H1 (cell line): Measurements from ENCODE around the gene R3HDM2. TPM values are rescaled to one million over a fixed set of nuclear protein-coding genes. Genes with fewer than 3 reads are reported as not detected.

ENCODE experiments used
- CTCF ChIA-PET: fragments of 300-600 bp; sonication (Branson Sonifier 250); formaldehyde crosslinking; loops from one replicate; lab custom pipeline; 2021; ENCODE audit not compliant: partially characterized antibody; lab: Charles Lee
- POLR2A ChIA-PET: fragments of 300-600 bp; sonication (Branson Sonifier 250); formaldehyde crosslinking; loops from one replicate; lab custom pipeline; 2021; ENCODE audit warnings: inconsistent platforms; ENCODE audit not compliant: partially characterized antibody; lab: Charles Lee
- DNase-seq, 2 experiments: peaks; one replicate each; pipeline versions ENCODE4 v3.0.0 to v3.0.0-alpha.2; 2010 to 2022; ENCODE audit warnings: low spot score in 2 of 2, low read depth in 1 of 2, mixed read lengths in 1 of 2
- FAIRE-seq: peaks from 2 replicates; lab custom pipeline; 2011; peaks lifted over from hg19 to GRCh38; lab: Jason Lieb, UNC
- H2AFZ ChIP-seq: 2 replicates; pipeline ENCODE4 v1.8.1; 2012; ENCODE audit warnings: low read length, inconsistent platforms
- H2AK5ac ChIP-seq: 2 replicates; pipeline ENCODE4 v1.6.1; 2013; ENCODE audit warnings: low read depth, low read length
- H2BK120ac ChIP-seq: replicated peaks from 2 replicates; pipeline ENCODE3; 2013; ENCODE audit warnings: low read depth, low read length, inconsistent platforms
- H2BK12ac ChIP-seq: 2 replicates; pipeline ENCODE4 v1.6.1; 2013; ENCODE audit warnings: low read depth, low read length
- H2BK15ac ChIP-seq: 2 replicates; pipeline ENCODE4 v1.6.1; 2013; ENCODE audit warnings: low read length
- H2BK20ac ChIP-seq: 2 replicates; pipeline ENCODE4 v1.6.1; 2013; ENCODE audit warnings: low read length
- H2BK5ac ChIP-seq: 2 replicates; pipeline ENCODE4 v1.6.1; 2013; ENCODE audit warnings: low read depth, low read length
- H3K14ac ChIP-seq: 2 replicates; pipeline ENCODE4 v1.6.1; 2013; ENCODE audit warnings: inconsistent platforms; ENCODE audit not compliant: insufficient read length
- H3K18ac ChIP-seq: 2 replicates; pipeline ENCODE4 v1.6.1; 2013; ENCODE audit warnings: low read length; ENCODE audit errors: extremely low read depth
- H3K23ac ChIP-seq: 2 replicates; pipeline ENCODE4 v1.6.1; 2013; ENCODE audit warnings: inconsistent platforms; ENCODE audit not compliant: insufficient read length
- H3K23me2 ChIP-seq: 2 replicates; pipeline ENCODE4 v1.6.1; 2013; ENCODE audit warnings: low read depth, low read length
- H3K27ac ChIP-seq: 2 replicates; pipeline ENCODE4 v1.6.1; 2011; ENCODE audit warnings: low read depth, low read length, inconsistent platforms
- H3K27me3 ChIP-seq, 4 experiments: replicated peaks in 1 of 4; 1 replicate in 1 of 4; 2 replicates in 3 of 4; pipeline versions ENCODE4 v1.6.1 to v1.8.1; 2011 to 2013; ENCODE audit warnings: low read length in 3 of 4, mild to moderate bottlenecking in 3 of 4, inconsistent platforms in 2 of 4, mixed read lengths in 2 of 4, moderate library complexity in 1 of 4; ENCODE audit not compliant: control insufficient read depth in 3 of 4, insufficient read depth in 3 of 4; ENCODE audit errors: extremely low read depth in 1 of 4
- H3K36me3 ChIP-seq, 4 experiments: 2 replicates each; pipeline versions ENCODE4 v1.6.1 to v1.8.1; 2011 to 2013; ENCODE audit warnings: mild to moderate bottlenecking in 4 of 4, low read length in 3 of 4, moderate library complexity in 2 of 4, control low read depth in 1 of 4, inconsistent platforms in 1 of 4; ENCODE audit not compliant: insufficient read depth in 4 of 4, control insufficient read depth in 2 of 4
- H3K4ac ChIP-seq: replicated peaks from 2 replicates; pipeline ENCODE3; 2013; ENCODE audit warnings: low read length, low read depth, mixed read lengths, inconsistent platforms; ENCODE audit not compliant: insufficient read length
- H3K4me1 ChIP-seq, 4 experiments: replicated peaks in 1 of 4; 1 replicate in 1 of 4; 2 replicates in 3 of 4; pipeline versions ENCODE4 v1.6.1 to v1.8.1; 2011 to 2013; ENCODE audit warnings: low read length in 3 of 4, inconsistent platforms in 2 of 4, mixed read lengths in 1 of 4; ENCODE audit not compliant: insufficient read depth in 4 of 4, control insufficient read depth in 3 of 4
- H3K4me2 ChIP-seq, 2 experiments: 2 replicates each; pipeline versions ENCODE4 v1.6.1 to v1.8.1; 2011 to 2013; ENCODE audit warnings: low read depth in 2 of 2, low read length in 2 of 2, control low read depth in 1 of 2, inconsistent platforms in 1 of 2, mild to moderate bottlenecking in 1 of 2; ENCODE audit not compliant: insufficient read depth in 1 of 2
- H3K4me3 ChIP-seq, 4 experiments: fragments of 200-600, 300-600 bp in 1 of 4; sonication (generic), shearing (Covaris generic), sonication (Bioruptor Twin) in 1 of 4; 2 replicates each; pipeline versions ENCODE4 v1.5.1 to v1.8.1; 2011 to 2016; ENCODE audit warnings: low read length in 4 of 4, low read depth in 3 of 4, control low read depth in 2 of 4, inconsistent platforms in 2 of 4, mild to moderate bottlenecking in 2 of 4, mixed read lengths in 1 of 4, moderate library complexity in 1 of 4; ENCODE audit not compliant: insufficient read depth in 2 of 4; ENCODE audit errors: extremely low read depth in 1 of 4
- H3K56ac ChIP-seq: replicated peaks from 2 replicates; pipeline ENCODE3; 2013; ENCODE audit warnings: low read depth, mild to moderate bottlenecking, mixed read lengths, low read length, inconsistent platforms; ENCODE audit not compliant: insufficient read length
- H3K79me1 ChIP-seq: 2 replicates; pipeline ENCODE4 v1.6.1; 2013; ENCODE audit warnings: low read depth, low read length, control low read depth
- H3K79me2 ChIP-seq, 2 experiments: 2 replicates each; pipeline versions ENCODE4 v1.6.1 to v1.8.1; 2012 to 2013; ENCODE audit warnings: low read length in 2 of 2, mild to moderate bottlenecking in 2 of 2, inconsistent platforms in 1 of 2; ENCODE audit not compliant: insufficient read depth in 2 of 2, control insufficient read depth in 1 of 2
- H3K9ac ChIP-seq, 4 experiments: replicated peaks in 1 of 4; 1 replicate in 1 of 4; 2 replicates in 3 of 4; pipeline versions ENCODE4 v1.6.1 to v1.8.1; 2011 to 2013; ENCODE audit warnings: low read depth in 3 of 4, low read length in 3 of 4, control low read depth in 2 of 4, mild to moderate bottlenecking in 2 of 4, moderate library complexity in 2 of 4, inconsistent platforms in 1 of 4; ENCODE audit errors: extremely low read depth in 1 of 4
- H3K9me3 ChIP-seq, 2 experiments: 2 replicates each; pipeline versions ENCODE4 v1.6.1 to v1.8.1; 2012 to 2013; ENCODE audit warnings: mild to moderate bottlenecking in 2 of 2, moderate library complexity in 2 of 2, control low read depth in 1 of 2, inconsistent platforms in 1 of 2, low read depth in 1 of 2, low read length in 1 of 2, mixed read lengths in 1 of 2; ENCODE audit not compliant: insufficient read depth in 2 of 2
- H4K20me1 ChIP-seq, 2 experiments: replicated peaks in 1 of 2; 2 replicates each; pipeline versions ENCODE3 to v1.8.1; 2011 to 2013; ENCODE audit warnings: inconsistent platforms in 2 of 2, low read length in 2 of 2, mild to moderate bottlenecking in 1 of 2; ENCODE audit not compliant: insufficient read depth in 2 of 2, control insufficient read depth in 1 of 2
- H4K5ac ChIP-seq: 2 replicates; pipeline ENCODE4 v1.6.1; 2013; ENCODE audit warnings: low read length, low read depth, mixed read lengths, inconsistent platforms; ENCODE audit not compliant: insufficient read length
- H4K8ac ChIP-seq: 2 replicates; pipeline ENCODE4 v1.8.0; 2013; ENCODE audit warnings: mild to moderate bottlenecking, moderate library complexity, low read length, inconsistent platforms; ENCODE audit not compliant: insufficient read depth; ENCODE audit errors: extremely low read depth
- H4K91ac ChIP-seq: replicated peaks from 2 replicates; pipeline ENCODE3; 2013; ENCODE audit warnings: low read length, mixed read lengths, inconsistent platforms; ENCODE audit not compliant: insufficient read length
- CREB1 ChIP-seq: IDR thresholded peaks from 2 replicates; pipeline ENCODE4 v1.6.1; 2012; ENCODE audit warnings: inconsistent platforms
- KDM5A ChIP-seq: fragments of 200-600 bp; IDR thresholded peaks from 2 replicates; pipeline ENCODE4 v1.7.1; 2012; ENCODE audit warnings: mild to moderate bottlenecking, low read length, inconsistent platforms, mixed read lengths
- RAD21 ChIP-seq, 2 experiments: IDR thresholded peaks in 1 of 2; conservative IDR thresholded peaks in 1 of 2; 2 replicates each; pipeline ENCODE4 v1.6.1; 2011; ENCODE audit warnings: low read depth in 2 of 2, low read length in 2 of 2, improper control_type of control experiment in 1 of 2, inconsistent platforms in 1 of 2, mild to moderate bottlenecking in 1 of 2, moderate library complexity in 1 of 2
- WGBS, 2 experiments: shearing (Covaris generic) in 1 of 2; methylation state at CpG; one replicate each; pipeline versions ENCODE4 v1.1.6 to v1.1.7; 2013 to 2015; ENCODE audit warnings: low lambda C conversion rate in 2 of 2, mixed read lengths in 2 of 2, inconsistent platforms in 1 of 2, low coverage in 1 of 2, missing lambda C conversion rate in 1 of 2; ENCODE audit not compliant: insufficient replicate concordance in 2 of 2, insufficient coverage in 1 of 2, insufficient read length in 1 of 2; ENCODE audit errors: extremely low coverage in 1 of 2, missing lambda C conversion rate in 1 of 2; 5-methylcytosine and 5-hydroxymethylcytosine counted together
- polyA plus RNA-seq, 7 experiments: library from polyadenylated mRNA; depleted of rRNA in 3 of 7; stranded (reverse) in 5 of 7; unstranded in 2 of 7; fragments of >200 nt in 5 of 7; fragments of 200-250 nt in 2 of 7; gene quantifications; 1 replicate in 5 of 7; 2 replicates in 1 of 7; 4 replicates in 1 of 7; pipeline versions ENCODE4 v1.2.1 to v1.2.3, GENCODE V29; 2011 to 2013; ENCODE audit warnings: missing spikeins in 2 of 7, mixed read lengths in 2 of 7
- total RNA-seq: library from RNA; stranded (reverse); fragmentation: NEBNext Ultra II Directional; extraction: Animal tissue kit (Norgen Biotek cat#: 25700); gene quantifications from 2 replicates; pipeline ENCODE4 v1.2.1, GENCODE V29; 2021
- TF ChIP-seq, protein P1 (sequence below): IDR thresholded peaks from 2 replicates; pipeline ENCODE4 v1.6.1; 2012; ENCODE audit warnings: inconsistent platforms

The R3HDM2 gene
- total and polyA plus RNA-seq, 2 of the 8 experiments (the other 6 are each of a cell fraction or from before 2014, with no cell fraction given) = 25.6 to 27.0 TPM

- H3K9ac ChIP-seq = no peak overlapping the region
- no peak overlapping the region for H2BK5ac ChIP-seq
- H3K23me2 ChIP-seq = no peaks in the 10 kb centered on the region
- H3K18ac ChIP-seq = no peak overlapping the region
- no peaks in the 10 kb centered on the region for H3K36me3 ChIP-seq
- H4K5ac ChIP-seq = no peak overlapping the region
- no peak for FAIRE-seq
- no peak overlapping the region for H3K56ac ChIP-seq
- H2BK20ac ChIP-seq = no peak overlapping the region
- ChIA-PET CTCF (interaction anchor here (1.4 to 1.7 kb wide), 2 partner anchors 8 to 9 kb away, joined by 3 to 7 read pairs; no protein-coding TSS in a partner anchor), POLR2A (interaction anchor here (1.0 kb wide), 1 partner anchor 53 kb away, joined by 3 read pairs; no protein-coding TSS in a partner anchor)
- H2AFZ ChIP-seq = no peak overlapping the region
- no peaks in the 10 kb centered on the region for H3K27me3 ChIP-seq
- H3K79me1 ChIP-seq = no peaks in the 10 kb centered on the region
- no peak overlapping the region for H3K23ac ChIP-seq
- no peak overlapping the region for H4K8ac ChIP-seq
- 93% methylated on average over 3 of the region's 3 CpGs; no CpG with 5 or more reads in 1 of the 2 experiments for WGBS, 2 experiments
- no peak overlapping the region for H2AK5ac ChIP-seq
- DNase-seq = no peak
- H4K20me1 ChIP-seq = no peaks in the 10 kb centered on the region
- H3K4me2 ChIP-seq = no peak overlapping the region
- H2BK12ac ChIP-seq = no peak overlapping the region
- H3K9me3 ChIP-seq = no peaks in the 10 kb centered on the region
- H2BK15ac ChIP-seq = no peak overlapping the region
- TF ChIP-seq, protein P1, sequence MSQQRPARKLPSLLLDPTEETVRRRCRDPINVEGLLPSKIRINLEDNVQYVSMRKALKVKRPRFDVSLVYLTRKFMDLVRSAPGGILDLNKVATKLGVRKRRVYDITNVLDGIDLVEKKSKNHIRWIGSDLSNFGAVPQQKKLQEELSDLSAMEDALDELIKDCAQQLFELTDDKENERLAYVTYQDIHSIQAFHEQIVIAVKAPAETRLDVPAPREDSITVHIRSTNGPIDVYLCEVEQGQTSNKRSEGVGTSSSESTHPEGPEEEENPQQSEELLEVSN = no peak
- TF ChIP-seq KDM5A = no peak
- no peak for TF ChIP-seq CREB1
- no peak for TF ChIP-seq RAD21 (IDR thresholded peaks at IDR 0.05 in 1 of 2, conservative IDR thresholded peaks at IDR 0.05 in 1 of 2; ENCODE audit: low read depth in 2 of 2, low read length in 2 of 2)
- TF ChIP-seq, all 59 proteins: peak for 0
- Histone ChIP-seq H4K91ac (no peak overlapping the region), H3K27ac (no peak overlapping the region), H3K4me1 (no peaks in the 10 kb centered on the region), H3K14ac (no peak overlapping the region), H3K4ac (no peak overlapping the region), H3K79me2 (no peaks in the 10 kb centered on the region), H2BK120ac (no peak overlapping the region), H3K4me3 (no peak overlapping the region)
These were observed 53.6 kb downstream of the R3HDM2 start for GRCh38 chr12:57377103-57377840.
